Measurements from ENCODE around the gene FXYD7. TPM values are rescaled to one million over a fixed set of nuclear protein-coding genes. Genes with fewer than 3 reads are reported as not detected.

The FXYD7 gene
- polyA plus RNA-seq, 1 donor from 2014 or later = 35.7 TPM

GRCh38 chr19:35118268-35119020 is 24.6 kb upstream of the FXYD7 start:
- Histone ChIP-seq H3K79me2 (replicated peaks; ENCODE audit: insufficient read depth, low read length) (no peaks in the 10 kb centered on the region), H3K9ac (ENCODE audit: low read length) (no peak overlapping the region), H4K20me1 (ENCODE audit: insufficient read depth) (no peaks in the 10 kb centered on the region), H3K27me3 (ENCODE audit: insufficient read depth, low read depth, low read length) (no peaks in the 10 kb centered on the region), H3K36me3 (ENCODE audit: insufficient read depth, low read length) (no peaks in the 10 kb centered on the region), H3K9me2 (ENCODE audit: insufficient read depth, low read length) (no peaks in the 10 kb centered on the region), H2AFZ (ENCODE audit: low read depth, low read length) (no peak overlapping the region), H3K4me3 (ENCODE audit: low read length) (no peak overlapping the region), H3F3A (ENCODE audit: insufficient read depth, low read length, poor library complexity, severe bottlenecking) (no peaks in the 10 kb centered on the region), H3K4me2 (ENCODE audit: low read length) (no peak overlapping the region), H3K9me3 (ENCODE audit: low read length) (no peaks in the 10 kb centered on the region), H3K27ac (ENCODE audit: low read length) (no peak overlapping the region)
- TF ChIP-seq, protein P1, sequence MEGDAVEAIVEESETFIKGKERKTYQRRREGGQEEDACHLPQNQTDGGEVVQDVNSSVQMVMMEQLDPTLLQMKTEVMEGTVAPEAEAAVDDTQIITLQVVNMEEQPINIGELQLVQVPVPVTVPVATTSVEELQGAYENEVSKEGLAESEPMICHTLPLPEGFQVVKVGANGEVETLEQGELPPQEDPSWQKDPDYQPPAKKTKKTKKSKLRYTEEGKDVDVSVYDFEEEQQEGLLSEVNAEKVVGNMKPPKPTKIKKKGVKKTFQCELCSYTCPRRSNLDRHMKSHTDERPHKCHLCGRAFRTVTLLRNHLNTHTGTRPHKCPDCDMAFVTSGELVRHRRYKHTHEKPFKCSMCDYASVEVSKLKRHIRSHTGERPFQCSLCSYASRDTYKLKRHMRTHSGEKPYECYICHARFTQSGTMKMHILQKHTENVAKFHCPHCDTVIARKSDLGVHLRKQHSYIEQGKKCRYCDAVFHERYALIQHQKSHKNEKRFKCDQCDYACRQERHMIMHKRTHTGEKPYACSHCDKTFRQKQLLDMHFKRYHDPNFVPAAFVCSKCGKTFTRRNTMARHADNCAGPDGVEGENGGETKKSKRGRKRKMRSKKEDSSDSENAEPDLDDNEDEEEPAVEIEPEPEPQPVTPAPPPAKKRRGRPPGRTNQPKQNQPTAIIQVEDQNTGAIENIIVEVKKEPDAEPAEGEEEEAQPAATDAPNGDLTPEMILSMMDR (IDR thresholded peaks at IDR 0.05; ENCODE audit: poor library complexity, severe bottlenecking) = no peak
- no peak for TF ChIP-seq REST (IDR thresholded peaks at IDR 0.05; ENCODE audit: borderline replicate concordance)

- H3K79me2 ChIP-seq (replicated peaks; ENCODE audit: insufficient read depth, low read length) = no peaks in the 10 kb centered on the region
- no peak overlapping the region for H2AFZ ChIP-seq (ENCODE audit: low read depth, low read length)
- H3F3A ChIP-seq (ENCODE audit: insufficient read depth, low read length, poor library complexity, severe bottlenecking) = no peaks in the 10 kb centered on the region
- no peaks in the 10 kb centered on the region for H3K9me2 ChIP-seq (ENCODE audit: insufficient read depth, low read length)
- H4K20me1 ChIP-seq (ENCODE audit: insufficient read depth) = no peaks in the 10 kb centered on the region
- H3K4me3 ChIP-seq (ENCODE audit: low read length) = no peak overlapping the region
- H3K9me3 ChIP-seq (ENCODE audit: low read length) = no peaks in the 10 kb centered on the region
- H3K9ac ChIP-seq (ENCODE audit: low read length) = no peak overlapping the region
- H3K4me2 ChIP-seq (ENCODE audit: low read length) = no peak overlapping the region
- H3K27ac ChIP-seq (ENCODE audit: low read length) = no peak overlapping the region
- TF ChIP-seq MXI1 (conservative IDR thresholded peaks at IDR 0.05; ENCODE audit: poor library complexity, severe bottlenecking) (no peak), REST (IDR thresholded peaks at IDR 0.05; ENCODE audit: borderline replicate concordance) (no peak), SMC3 (conservative IDR thresholded peaks at IDR 0.05; ENCODE audit: poor library complexity) (no peak), POLR2AphosphoS5 (IDR thresholded peaks at IDR 0.05) (no peak), RAD21 (conservative IDR thresholded peaks at IDR 0.05) (no peak), EP300 (conservative IDR thresholded peaks at IDR 0.05; ENCODE audit: poor library complexity, severe bottlenecking) (no peak), TAF1 (IDR thresholded peaks at IDR 0.05; ENCODE audit: low read depth) (no peak), EZH2 (IDR thresholded peaks at IDR 0.05; ENCODE audit: borderline replicate concordance, insufficient read depth, low read length, poor library complexity, severe bottlenecking) (no peak)
- TF ChIP-seq, protein P1 (IDR thresholded peaks at IDR 0.05; ENCODE audit: poor library complexity, severe bottlenecking) = no peak
- no peaks in the 10 kb centered on the region for H3K27me3 ChIP-seq (ENCODE audit: insufficient read depth, low read depth, low read length)
- no peaks in the 10 kb centered on the region for H3K36me3 ChIP-seq (ENCODE audit: insufficient read depth, low read length)
These were observed 24.0 kb upstream of the FXYD7 start for GRCh38 chr19:35119091-35119490.

All from neural cell (in vitro differentiated cells).